Stimulated activated CD4-positive, alpha-beta T cell treated with anti-CD3 and anti-CD28 coated beads, Interleukin-15, amount 100 ng/mL, for 48 hours (primary cell): ENCODE results near the gene CTDSPL.
"Not testable (repeated sequence)": the region's sequence is repeated elsewhere in the genome, so short reads cannot be mapped to it uniquely, and the experiment has no call there.

ENCODE experiments used
- DNase-seq, 2 donors: peaks; one replicate each; pipeline ENCODE4 v3.0.0-alpha.2; 2020; ENCODE audit warnings: low read depth in 2 of 2

CTDSPL gene

GRCh38 chr3:37988376-37988775 is 126.7 kb downstream of the CTDSPL start:
- not testable (repeated sequence) for DNase-seq

- no peak for DNase-seq
These were observed 127.3 kb downstream of the CTDSPL start for GRCh38 chr3:37988931-37989525.

GRCh38 chr3:37989821-37990480 is 128.3 kb downstream of the CTDSPL start:
- no peak for DNase-seq

GRCh38 chr3:37990527-37990926 is 128.8 kb downstream of the CTDSPL start, which contains the start of gene VILL:
VILL (plus strand) TSS chr3:37990786; CDS start chr3:37993673, 2,887 bp downstream.
- no peak for DNase-seq

DNA sequence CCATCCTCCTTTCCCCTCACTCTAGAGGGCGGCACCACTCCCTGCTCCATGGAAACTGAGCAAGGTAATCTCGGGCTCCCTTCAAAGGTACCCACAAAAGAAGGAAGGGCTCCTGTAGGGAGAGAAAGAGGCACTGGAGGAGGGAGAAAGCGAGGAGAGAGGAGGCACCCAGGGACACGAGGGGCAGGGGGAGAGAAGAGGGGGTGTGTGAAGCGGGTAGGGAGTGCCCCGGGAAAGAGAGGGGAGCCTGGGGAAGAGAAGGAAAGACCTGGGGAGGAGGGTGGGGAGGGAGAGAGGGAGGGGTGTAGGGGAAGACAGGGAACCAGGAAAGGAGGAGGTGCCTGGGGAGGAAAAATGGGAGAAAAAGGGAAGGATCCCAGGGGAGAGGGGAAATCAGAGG is 129.4 kb downstream of the CTDSPL start:
- DNase-seq, result no peak

DNA sequence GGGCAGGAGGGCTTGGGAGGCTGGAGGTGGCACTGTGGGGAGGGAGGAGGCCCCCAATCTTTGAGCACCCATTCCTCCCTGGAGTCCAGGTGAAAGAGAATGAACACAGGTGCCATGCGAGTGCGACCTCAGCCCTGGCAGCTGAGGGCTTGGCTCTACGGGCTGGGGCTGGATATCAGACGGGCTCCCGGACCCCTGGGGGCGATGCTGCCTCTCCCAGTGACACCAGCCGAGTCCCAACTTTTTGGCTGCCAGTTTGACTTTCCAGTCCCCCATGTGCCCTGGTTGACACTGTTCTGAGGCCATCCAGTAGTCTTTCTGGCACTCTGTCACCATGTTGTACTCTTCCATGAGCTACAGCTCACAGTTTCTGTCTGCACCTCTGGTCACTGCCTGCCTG is 130.1 kb downstream of the CTDSPL start:
- no peak for DNase-seq

GRCh38 chr3:37992271-37993066 is 130.8 kb downstream of the CTDSPL start:
- DNase-seq, result no peak

GRCh38 chr3:37993067-37993455 is 131.4 kb downstream of the CTDSPL start:
- DNase-seq, result no peak

DNA sequence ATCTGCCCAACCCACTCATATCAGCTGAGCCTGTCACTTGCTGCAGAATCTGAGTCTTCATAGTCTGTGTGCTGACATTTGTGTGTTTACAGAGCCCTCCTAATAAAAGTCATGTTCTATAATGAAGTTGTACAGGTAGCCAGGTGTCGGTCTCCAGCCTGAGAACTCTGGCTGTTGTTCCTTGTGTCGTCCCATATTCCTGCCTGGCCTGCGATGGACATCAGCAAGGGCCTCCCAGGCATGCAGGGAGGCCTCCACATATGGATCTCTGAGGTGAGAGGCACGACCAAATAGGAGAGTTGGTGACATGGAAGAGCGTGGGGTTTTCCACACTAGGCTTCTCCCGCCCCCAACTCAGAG is 131.8 kb downstream of the CTDSPL start:
- no peak for DNase-seq

- DNase-seq, result peak; percentile 65 to 69
These were observed 132.3 kb downstream of the CTDSPL start for GRCh38 chr3:37993820-37994638.

DNA sequence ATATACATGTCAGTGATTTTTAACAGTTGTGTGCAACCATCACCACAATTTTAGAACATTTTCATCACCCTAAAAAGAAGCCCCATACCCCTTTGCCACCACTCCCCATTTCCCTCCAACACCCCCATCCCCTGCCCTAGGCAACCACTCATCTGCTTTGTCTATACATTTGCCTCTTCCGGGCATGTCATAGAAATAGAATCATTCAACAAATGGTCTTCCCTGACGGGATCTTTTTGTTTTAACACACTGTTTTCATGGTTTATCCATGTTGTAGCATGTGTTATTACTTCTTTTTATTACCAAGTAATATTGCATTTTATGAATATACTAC is 132.9 kb downstream of the CTDSPL start:
- DNase-seq, result no peak

- no peak for DNase-seq
These were observed 134.3 kb downstream of the CTDSPL start for GRCh38 chr3:37995652-37996641.

- peak; percentile 78 to 84 for DNase-seq
These were observed 135.2 kb downstream of the CTDSPL start for GRCh38 chr3:37996785-37997301.

GRCh38 chr3:37997342-37997741 is 135.7 kb downstream of the CTDSPL start:
- no peak for DNase-seq

DNA sequence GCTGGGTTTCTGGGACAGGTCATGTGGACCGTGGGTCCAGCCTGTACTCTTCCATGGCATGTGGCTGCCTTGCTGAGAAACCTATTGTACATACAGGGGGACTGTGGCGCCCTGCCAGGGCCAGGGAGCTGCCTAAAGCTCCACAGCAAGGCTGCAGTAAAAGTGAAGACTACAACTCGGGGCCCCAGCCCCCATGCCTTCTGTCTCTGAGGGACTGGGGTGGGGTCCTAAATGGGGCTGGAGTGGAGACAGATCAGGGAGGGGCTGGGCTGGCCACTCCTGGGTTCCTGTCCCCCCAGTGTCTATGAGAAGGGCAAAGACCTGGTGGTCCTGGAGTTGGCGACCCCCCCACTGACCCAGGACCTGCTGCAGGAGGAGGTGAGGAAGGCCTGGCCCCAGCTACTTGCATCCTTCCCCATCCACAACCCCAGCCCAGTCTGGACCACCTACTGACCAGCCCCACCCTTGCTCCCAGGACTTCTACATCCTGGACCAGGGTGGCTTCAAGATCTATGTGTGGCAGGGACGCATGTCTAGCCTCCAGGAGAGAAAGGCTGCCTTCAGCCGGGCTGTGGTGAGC is 136.2 kb downstream of the CTDSPL start:
- DNase-seq, result no peak

DNA sequence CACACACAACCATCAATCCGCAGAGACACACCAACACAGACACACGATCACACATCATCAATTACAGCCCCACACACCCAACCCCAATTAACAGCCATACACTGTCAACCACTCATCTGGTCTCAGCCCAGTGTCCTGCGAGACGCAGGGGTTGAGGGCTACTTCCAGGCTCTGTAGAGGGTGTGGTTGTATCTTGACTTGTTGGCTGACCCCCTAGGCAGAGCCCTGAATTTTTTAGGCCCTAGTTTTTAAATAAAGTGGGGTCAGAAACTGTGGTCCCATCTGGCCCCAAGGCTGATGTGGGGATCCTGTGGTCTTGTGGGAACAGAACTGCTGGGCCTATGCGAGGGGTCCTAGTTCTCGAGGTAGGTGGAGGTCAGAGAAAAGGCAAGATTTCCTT is 138.2 kb downstream of the CTDSPL start:
- DNase-seq, result no peak

DNA sequence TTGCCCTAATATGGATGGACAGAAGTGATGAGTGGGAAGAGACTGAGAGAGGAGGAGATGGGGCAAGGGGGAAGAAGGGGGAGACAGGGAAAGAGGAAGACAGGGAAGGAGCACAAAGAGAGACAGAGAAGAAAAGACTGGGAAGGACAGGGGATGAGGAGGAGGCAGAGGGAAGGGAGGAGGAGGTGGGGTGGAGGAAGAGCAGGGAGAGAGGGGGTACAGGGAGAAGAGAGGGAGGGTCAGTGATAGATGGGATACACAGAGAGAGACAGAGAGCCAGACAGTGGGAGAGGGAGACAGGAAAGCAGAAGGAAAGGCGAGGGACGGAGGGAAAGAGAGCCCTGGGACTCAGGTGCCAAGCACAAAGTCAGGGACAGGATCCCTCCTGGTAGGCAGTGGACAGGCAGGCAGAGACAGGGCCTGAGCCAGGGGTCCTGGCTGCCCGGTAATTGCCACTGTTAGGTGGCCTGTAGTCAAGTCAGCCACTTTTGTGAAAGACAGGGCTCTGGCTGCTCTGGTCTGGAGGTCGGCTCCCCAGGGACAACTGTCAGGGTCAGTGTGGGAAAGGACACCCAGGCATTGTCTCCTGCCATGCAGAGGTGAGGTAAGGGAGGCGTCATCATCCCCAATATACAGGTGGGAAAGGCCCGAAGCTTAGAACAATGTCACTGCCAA is 138.7 kb downstream of the CTDSPL start:
- DNase-seq, result no peak

DNA sequence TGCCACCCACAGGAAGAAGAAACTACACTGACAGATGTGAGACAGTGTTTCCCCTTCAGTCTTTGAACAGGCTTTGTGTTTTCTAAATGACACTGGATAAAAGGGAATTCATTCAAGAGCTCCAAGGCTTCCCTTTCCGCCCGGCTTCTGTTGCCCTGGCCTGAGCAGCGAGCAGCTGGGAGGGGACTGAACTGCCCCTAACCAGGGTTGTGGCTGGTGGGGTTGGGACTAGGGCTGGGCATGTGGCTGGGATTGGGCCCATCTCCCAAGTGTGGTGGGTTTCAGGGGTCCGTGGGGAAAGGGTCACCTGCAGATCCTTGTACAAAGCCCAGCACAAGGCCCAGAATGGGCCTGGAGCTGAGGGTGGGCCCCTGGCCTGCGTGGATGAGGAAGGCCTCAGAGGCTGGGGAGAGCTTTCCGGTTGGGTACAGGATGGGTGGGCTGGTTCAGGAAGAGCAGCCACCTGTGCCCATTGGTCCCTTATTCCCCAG is 139.3 kb downstream of the CTDSPL start:
- no peak for DNase-seq

GRCh38 chr3:38001456-38002081 is 139.9 kb downstream of the CTDSPL start:
- DNase-seq, result no peak
